HepG2 (cell line): ENCODE measurements around the gene FAM81A. TPM values are rescaled to one million over a fixed set of nuclear protein-coding genes. Genes with fewer than 3 reads are reported as not detected.

Experiments
- AKNA ChIP-seq: sonication (generic); formaldehyde crosslinking; IDR thresholded peaks from 2 replicates; pipeline ENCODE4 v1.4.0; 2020; ENCODE audit warnings: missing genetic modification reagents, borderline replicate concordance
- CSRNP1 ChIP-seq: sonication (generic); formaldehyde crosslinking; IDR thresholded peaks from 2 replicates; pipeline ENCODE4 v1.8.1; 2023; ENCODE audit warnings: mild to moderate bottlenecking, missing genetic modification reagents
- KLF9 ChIP-seq: IDR thresholded peaks from 2 replicates; pipeline ENCODE4 v1.6.1; 2016; ENCODE audit warnings: low read depth
- ZBTB39 ChIP-seq: sonication (generic); formaldehyde crosslinking; IDR thresholded peaks from 2 replicates; pipeline ENCODE4 v1.5.0; 2020; ENCODE audit warnings: missing genetic modification reagents
- ZMYM3 ChIP-seq: sonication (generic); formaldehyde crosslinking; IDR thresholded peaks from 2 replicates; pipeline ENCODE4 v1.5.1; 2020; ENCODE audit warnings: mild to moderate bottlenecking, missing genetic modification reagents
- ZNF574 ChIP-seq: sonication (generic); formaldehyde crosslinking; IDR thresholded peaks from 2 replicates; pipeline ENCODE4 v1.4.0; 2020; ENCODE audit warnings: missing genetic modification reagents
- polyA plus RNA-seq, 8 experiments: library from polyadenylated mRNA; depleted of rRNA in 3 of 8; stranded (reverse) in 7 of 8; unstranded in 1 of 8; fragments of >200 nt; fragmentation: Illumina TruSeq in 4 of 8; extraction: Trizol in 4 of 8; gene quantifications; 2 replicates each; pipeline versions ENCODE4 v1.2.1 to v1.2.3, GENCODE V29; 2011 to 2016; ENCODE audit warnings: low read depth in 4 of 8, missing spikeins in 1 of 8, mixed read lengths in 1 of 8; ENCODE audit not compliant: insufficient read depth in 1 of 8
- total RNA-seq, 5 experiments: library from RNA; depleted of rRNA; stranded (reverse); fragments of >200 nt; fragmentation: Illumina TruSeq; extraction: Trizol; gene quantifications; 2 replicates each; pipeline ENCODE4 v1.2.3, GENCODE V29; 2016; ENCODE audit warnings: low read depth in 1 of 5
- TF ChIP-seq, protein P1 (sequence below): sonication (generic); formaldehyde crosslinking; IDR thresholded peaks from 2 replicates; pipeline ENCODE4 v1.4.0; 2020; ENCODE audit warnings: missing genetic modification reagents, mild to moderate bottlenecking, borderline replicate concordance

FAM81A gene
- total and polyA plus RNA-seq, 2 of the 13 experiments (the other 11 are each of a cell fraction or from before 2014, with no cell fraction given): 0.09 TPM; not detected in 1

- TF ChIP-seq ZNF574: no peak
- TF ChIP-seq CSRNP1 (CRISPR knock-in tag): no peak
- TF ChIP-seq ZMYM3: no peak
- TF ChIP-seq, protein P1, sequence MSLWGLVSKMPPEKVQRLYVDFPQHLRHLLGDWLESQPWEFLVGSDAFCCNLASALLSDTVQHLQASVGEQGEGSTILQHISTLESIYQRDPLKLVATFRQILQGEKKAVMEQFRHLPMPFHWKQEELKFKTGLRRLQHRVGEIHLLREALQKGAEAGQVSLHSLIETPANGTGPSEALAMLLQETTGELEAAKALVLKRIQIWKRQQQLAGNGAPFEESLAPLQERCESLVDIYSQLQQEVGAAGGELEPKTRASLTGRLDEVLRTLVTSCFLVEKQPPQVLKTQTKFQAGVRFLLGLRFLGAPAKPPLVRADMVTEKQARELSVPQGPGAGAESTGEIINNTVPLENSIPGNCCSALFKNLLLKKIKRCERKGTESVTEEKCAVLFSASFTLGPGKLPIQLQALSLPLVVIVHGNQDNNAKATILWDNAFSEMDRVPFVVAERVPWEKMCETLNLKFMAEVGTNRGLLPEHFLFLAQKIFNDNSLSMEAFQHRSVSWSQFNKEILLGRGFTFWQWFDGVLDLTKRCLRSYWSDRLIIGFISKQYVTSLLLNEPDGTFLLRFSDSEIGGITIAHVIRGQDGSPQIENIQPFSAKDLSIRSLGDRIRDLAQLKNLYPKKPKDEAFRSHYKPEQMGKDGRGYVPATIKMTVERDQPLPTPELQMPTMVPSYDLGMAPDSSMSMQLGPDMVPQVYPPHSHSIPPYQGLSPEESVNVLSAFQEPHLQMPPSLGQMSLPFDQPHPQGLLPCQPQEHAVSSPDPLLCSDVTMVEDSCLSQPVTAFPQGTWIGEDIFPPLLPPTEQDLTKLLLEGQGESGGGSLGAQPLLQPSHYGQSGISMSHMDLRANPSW (CRISPR knock-in tag): no peak
- TF ChIP-seq KLF9 (CRISPR knock-in tag): no peak
- TF ChIP-seq ZBTB39 (CRISPR knock-in tag): no peak
- no peak for TF ChIP-seq AKNA (CRISPR knock-in tag)
Measured at GRCh38 chr15:59556380-59556779, 118.4 kb downstream of the FAM81A start (continued).
